ENCODE data around the gene PRTG.

Gene PRTG

DNA sequence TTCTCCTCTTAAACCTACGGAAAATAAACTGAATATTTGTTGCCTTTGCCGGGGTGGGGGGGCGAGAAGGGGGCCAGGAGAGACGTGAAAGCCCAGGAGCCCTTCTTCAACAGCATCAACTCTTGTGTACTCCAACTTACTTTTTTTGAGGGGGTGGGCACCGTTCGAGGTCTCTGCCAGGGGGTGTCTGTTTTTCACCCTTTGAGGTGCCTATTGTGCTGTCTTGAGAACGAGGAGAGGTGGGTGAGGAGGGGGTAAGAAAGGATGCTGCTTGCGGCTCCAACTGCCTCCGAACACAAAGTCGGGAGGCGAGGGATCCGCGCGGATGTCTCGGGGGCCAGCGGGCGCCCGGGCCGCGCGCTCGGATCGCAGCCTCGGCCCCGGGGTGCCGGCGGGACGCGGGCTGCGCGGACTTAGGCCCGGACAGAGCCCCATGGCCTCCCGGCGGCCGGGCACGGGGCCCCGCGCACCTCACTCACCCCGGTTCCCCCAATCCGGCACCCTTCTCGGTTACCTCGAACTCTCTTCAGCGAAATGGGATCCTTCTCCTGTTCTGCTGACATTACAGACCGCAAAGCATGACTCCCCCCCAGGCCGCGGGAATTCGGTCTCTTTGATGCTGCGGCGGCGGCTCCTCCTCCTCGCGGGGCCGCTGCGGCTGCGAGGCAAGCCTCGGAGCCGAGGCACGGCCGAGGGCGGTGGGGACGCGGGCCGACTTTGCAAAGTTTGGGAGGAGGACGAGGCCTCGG is 155.5 kb downstream of the PRTG start:
- TF ChIP-seq TAF1 (IDR thresholded peaks at IDR 0.05; ENCODE audit: borderline replicate concordance, insufficient read depth, low read length) (no peak), FOXP2 (optimal IDR thresholded peaks at IDR 0.05; ENCODE audit: borderline replicate concordance, extremely low read depth, extremely low read length, insufficient read depth) (peak; percentile 11)
- TF ChIP-seq, protein P1, sequence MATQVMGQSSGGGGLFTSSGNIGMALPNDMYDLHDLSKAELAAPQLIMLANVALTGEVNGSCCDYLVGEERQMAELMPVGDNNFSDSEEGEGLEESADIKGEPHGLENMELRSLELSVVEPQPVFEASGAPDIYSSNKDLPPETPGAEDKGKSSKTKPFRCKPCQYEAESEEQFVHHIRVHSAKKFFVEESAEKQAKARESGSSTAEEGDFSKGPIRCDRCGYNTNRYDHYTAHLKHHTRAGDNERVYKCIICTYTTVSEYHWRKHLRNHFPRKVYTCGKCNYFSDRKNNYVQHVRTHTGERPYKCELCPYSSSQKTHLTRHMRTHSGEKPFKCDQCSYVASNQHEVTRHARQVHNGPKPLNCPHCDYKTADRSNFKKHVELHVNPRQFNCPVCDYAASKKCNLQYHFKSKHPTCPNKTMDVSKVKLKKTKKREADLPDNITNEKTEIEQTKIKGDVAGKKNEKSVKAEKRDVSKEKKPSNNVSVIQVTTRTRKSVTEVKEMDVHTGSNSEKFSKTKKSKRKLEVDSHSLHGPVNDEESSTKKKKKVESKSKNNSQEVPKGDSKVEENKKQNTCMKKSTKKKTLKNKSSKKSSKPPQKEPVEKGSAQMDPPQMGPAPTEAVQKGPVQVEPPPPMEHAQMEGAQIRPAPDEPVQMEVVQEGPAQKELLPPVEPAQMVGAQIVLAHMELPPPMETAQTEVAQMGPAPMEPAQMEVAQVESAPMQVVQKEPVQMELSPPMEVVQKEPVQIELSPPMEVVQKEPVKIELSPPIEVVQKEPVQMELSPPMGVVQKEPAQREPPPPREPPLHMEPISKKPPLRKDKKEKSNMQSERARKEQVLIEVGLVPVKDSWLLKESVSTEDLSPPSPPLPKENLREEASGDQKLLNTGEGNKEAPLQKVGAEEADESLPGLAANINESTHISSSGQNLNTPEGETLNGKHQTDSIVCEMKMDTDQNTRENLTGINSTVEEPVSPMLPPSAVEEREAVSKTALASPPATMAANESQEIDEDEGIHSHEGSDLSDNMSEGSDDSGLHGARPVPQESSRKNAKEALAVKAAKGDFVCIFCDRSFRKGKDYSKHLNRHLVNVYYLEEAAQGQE (IDR thresholded peaks at IDR 0.05; ENCODE audit: insufficient read depth in 1 of 2, low read depth in 2 of 2, low read length in 2 of 2), result no peak

DNA sequence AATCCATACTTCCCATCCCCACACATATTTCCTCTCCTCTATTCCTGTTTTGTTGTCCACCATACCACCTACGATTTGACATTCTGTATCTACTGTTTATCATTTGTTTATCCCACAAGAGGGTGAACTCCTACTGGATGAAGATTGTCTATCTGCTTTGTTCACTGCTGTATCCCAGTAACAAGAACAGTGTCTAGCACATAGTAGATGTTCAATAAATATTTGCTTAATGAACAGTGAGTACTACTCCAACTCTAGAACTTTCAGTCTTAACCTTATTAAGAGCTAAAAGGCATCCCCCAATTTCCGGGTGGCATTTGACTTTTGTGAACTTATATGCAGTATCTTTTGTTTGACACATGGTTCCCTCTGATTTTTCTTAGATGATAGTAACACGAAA is 156.1 kb downstream of the PRTG start:
- no peak for TF ChIP-seq TAF1 (IDR thresholded peaks at IDR 0.05; ENCODE audit: borderline replicate concordance, insufficient read depth, low read length)
- TF ChIP-seq, protein P1 (IDR thresholded peaks at IDR 0.05; ENCODE audit: insufficient read depth in 1 of 2, low read depth in 2 of 2, low read length in 2 of 2), result no peak
- no peak for TF ChIP-seq POLR2AphosphoS5 (IDR thresholded peaks at IDR 0.05; ENCODE audit: low read depth, low read length)
- no peak for TF ChIP-seq FOXP2 (optimal IDR thresholded peaks at IDR 0.05; ENCODE audit: borderline replicate concordance, extremely low read depth, extremely low read length, insufficient read depth)
- no peak for TF ChIP-seq SIN3A (IDR thresholded peaks at IDR 0.05; ENCODE audit: borderline replicate concordance, insufficient read depth, low read length)

DNA sequence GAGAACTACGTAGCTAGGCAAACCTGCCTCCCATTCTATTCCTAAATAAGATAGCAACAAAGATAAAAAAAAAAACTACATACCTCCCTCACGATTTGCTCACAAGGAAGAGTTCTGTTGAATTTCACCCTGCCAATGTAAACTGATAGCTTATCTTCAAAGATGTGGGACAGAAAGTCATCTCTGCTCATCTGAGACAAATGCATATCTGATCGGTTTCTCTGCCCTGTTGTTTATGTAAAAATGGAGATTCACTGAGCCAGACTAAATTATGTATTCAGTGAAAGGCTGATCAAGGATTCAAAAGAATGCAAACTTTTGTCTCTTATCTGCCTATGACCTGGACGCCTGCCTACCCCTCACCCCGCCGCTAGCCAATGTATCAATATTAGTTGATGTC is 166.0 kb downstream of the PRTG start:
- TF ChIP-seq POLR2AphosphoS5 (IDR thresholded peaks at IDR 0.05; ENCODE audit: low read depth, low read length), result no peak
- no peak for TF ChIP-seq SIN3A (IDR thresholded peaks at IDR 0.05; ENCODE audit: borderline replicate concordance, insufficient read depth, low read length)
- no peak for TF ChIP-seq TAF1 (IDR thresholded peaks at IDR 0.05; ENCODE audit: borderline replicate concordance, insufficient read depth, low read length)
- no peak for TF ChIP-seq FOXP2 (optimal IDR thresholded peaks at IDR 0.05; ENCODE audit: borderline replicate concordance, extremely low read depth, extremely low read length, insufficient read depth)
- TF ChIP-seq, protein P1 (IDR thresholded peaks at IDR 0.05; ENCODE audit: insufficient read depth in 1 of 2, low read depth in 2 of 2, low read length in 2 of 2), result no peak

DNA sequence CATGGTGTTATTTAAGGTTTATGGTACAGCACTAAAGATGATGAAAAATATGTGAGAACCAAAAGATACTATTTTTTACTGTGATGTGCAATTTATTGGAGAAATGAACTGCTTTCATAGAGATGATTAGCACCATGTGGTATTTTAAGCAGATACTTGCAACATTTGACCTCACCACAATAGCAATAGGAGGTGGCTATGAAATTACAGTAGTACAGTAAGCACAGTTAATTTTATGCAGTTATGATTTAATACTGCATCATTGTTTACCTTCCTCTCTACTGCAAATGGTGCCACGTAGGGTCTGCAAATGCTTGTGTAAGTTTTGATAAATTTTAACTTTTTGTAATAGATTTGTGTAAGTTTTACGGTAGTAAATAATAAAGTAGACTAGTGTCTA is 168.9 kb downstream of the PRTG start:
- no peak for TF ChIP-seq SIN3A (IDR thresholded peaks at IDR 0.05; ENCODE audit: borderline replicate concordance, insufficient read depth, low read length)
- no peak for TF ChIP-seq POLR2AphosphoS5 (IDR thresholded peaks at IDR 0.05; ENCODE audit: low read depth, low read length)
- TF ChIP-seq, protein P1 (IDR thresholded peaks at IDR 0.05; ENCODE audit: insufficient read depth in 1 of 2, low read depth in 2 of 2, low read length in 2 of 2), result no peak
- no peak for TF ChIP-seq FOXP2 (optimal IDR thresholded peaks at IDR 0.05; ENCODE audit: borderline replicate concordance, extremely low read depth, extremely low read length, insufficient read depth)
- TF ChIP-seq TAF1 (IDR thresholded peaks at IDR 0.05; ENCODE audit: borderline replicate concordance, insufficient read depth, low read length), result no peak
